Neutrophil (primary cell): Measurements from ENCODE around the gene MRPS18C.

Experiments used
- H3K27ac ChIP-seq: fragments of 200-600 bp; sonication (generic); 2 replicates; pipeline ENCODE4 v1.5.1; 2016; ENCODE audit warnings: mild to moderate bottlenecking, moderate library complexity
- H3K27me3 ChIP-seq: fragments of 200-600 bp; sonication (generic); 2 replicates; pipeline ENCODE4 v1.6.0; 2016; ENCODE audit warnings: mild to moderate bottlenecking
- H3K36me3 ChIP-seq: fragments of 200-600 bp; sonication (generic); 2 replicates; pipeline ENCODE4 v1.5.1; 2017
- H3K4me1 ChIP-seq, 2 experiments: fragments of 200-600 bp in 1 of 2; sonication (generic) in 1 of 2; 1 replicate in 1 of 2; 2 replicates in 1 of 2; pipeline versions ENCODE4 v1.5.1 to v1.6.1; 2013 to 2016; ENCODE audit warnings: low read depth in 1 of 2, low read length in 1 of 2, mild to moderate bottlenecking in 1 of 2, moderate library complexity in 1 of 2; ENCODE audit not compliant: control insufficient read depth in 1 of 2, insufficient read depth in 1 of 2
- H3K4me3 ChIP-seq, 2 experiments: fragments of 200-600 bp in 1 of 2; sonication (generic) in 1 of 2; 1 replicate in 1 of 2; 2 replicates in 1 of 2; pipeline ENCODE4 v1.5.1; 2013 to 2016; ENCODE audit warnings: low read depth in 1 of 2, low read length in 1 of 2, mild to moderate bottlenecking in 1 of 2, moderate library complexity in 1 of 2
- H3K9me3 ChIP-seq: fragments of 200-600 bp; sonication (generic); 2 replicates; pipeline ENCODE4 v1.5.1; 2016
- CTCF ChIP-seq: fragments of 200-600 bp; sonication (generic); IDR thresholded peaks from 2 replicates; pipeline ENCODE4 v1.5.1; 2016; ENCODE audit warnings: antibody characterized with exemption

The MRPS18C gene

GRCh38 chr4:83455281-83456183 lies at the start of gene MRPS18C, which contains the start of gene HELQ:
Gene MRPS18C (plus strand): TSS chr4:83456058. CDS start chr4:83456078, 20 bp downstream.
Gene HELQ (minus strand): TSS chr4:83455823. CDS start chr4:83455693, 130 bp downstream.
- peak within 1 kb of the TSS; percentile 80 to 98 for H3K4me3 ChIP-seq
- H3K36me3 ChIP-seq = peaks cover 22% of the 10 kb centered on the region
- H3K27ac ChIP-seq = peak within 1 kb of the TSS; percentile 92
- peak; percentile 49 for TF ChIP-seq CTCF
- no peaks in the 10 kb centered on the region for H3K27me3 ChIP-seq
- no peaks in the 10 kb centered on the region for H3K9me3 ChIP-seq
- H3K4me1 ChIP-seq = peaks cover 20 to 23% of the 10 kb centered on the region in 2 experiments

GRCh38 chr4:83408908-83409307 lies 47.0 kb upstream of the MRPS18C start:
- Histone ChIP-seq H3K27ac (no peak overlapping the region), H3K4me3 (no peak overlapping the region), H3K36me3 (peaks cover 33% of the 10 kb centered on the region), H3K27me3 (no peaks in the 10 kb centered on the region), H3K9me3 (no peaks in the 10 kb centered on the region), H3K4me1 (no peaks in the 10 kb centered on the region)
- no peak for TF ChIP-seq CTCF

- Histone ChIP-seq H3K36me3 (peaks cover 51% of the 10 kb centered on the region), H3K27me3 (no peaks in the 10 kb centered on the region), H3K27ac (no peak overlapping the region), H3K9me3 (no peaks in the 10 kb centered on the region), H3K4me1 (no peaks in the 10 kb centered on the region), H3K4me3 (no peak overlapping the region)
- TF ChIP-seq CTCF = no peak
Observed at GRCh38 chr4:83413676-83414075, 42.2 kb upstream of the MRPS18C start.

GRCh38 chr4:83417566-83417965 lies 38.3 kb upstream of the MRPS18C start:
- Histone ChIP-seq H3K27ac (no peak overlapping the region), H3K4me3 (no peak overlapping the region), H3K9me3 (no peaks in the 10 kb centered on the region), H3K27me3 (no peaks in the 10 kb centered on the region), H3K36me3 (peaks cover 68% of the 10 kb centered on the region), H3K4me1 (no peaks in the 10 kb centered on the region)
- no peak for TF ChIP-seq CTCF

GRCh38 chr4:83418211-83418610 lies 37.6 kb upstream of the MRPS18C start:
- Histone ChIP-seq H3K36me3 (peaks cover 67% of the 10 kb centered on the region), H3K27ac (no peak overlapping the region), H3K4me3 (no peak overlapping the region), H3K4me1 (no peaks in the 10 kb centered on the region), H3K9me3 (no peaks in the 10 kb centered on the region), H3K27me3 (no peaks in the 10 kb centered on the region)
- TF ChIP-seq CTCF = no peak
